H9 (cell line): Measurements from ENCODE around the gene GSTP1. TPM values are rescaled to one million over a fixed set of nuclear protein-coding genes. Genes with fewer than 3 reads are reported as not detected.
A peak's percentile ranks its signal among the peaks of the same experiment; 100 is the strongest.

Experiments used
- DNase-seq: peaks from one replicate; pipeline ENCODE4 v3.0.0-alpha.2; 2017
- H2AFZ ChIP-seq: one replicate; pipeline ENCODE4 v1.6.1; 2013; ENCODE audit warnings: mild to moderate bottlenecking, low read length, control low read depth, moderate library complexity
- H2AK5ac ChIP-seq: 2 replicates; pipeline ENCODE4 v1.6.1; 2013; ENCODE audit warnings: low read length, control low read depth, mixed read lengths; ENCODE audit not compliant: insufficient read length
- H2BK120ac ChIP-seq: one replicate; pipeline ENCODE4 v1.6.1; 2013; ENCODE audit warnings: low read depth, mild to moderate bottlenecking, low read length, control low read depth, inconsistent platforms; ENCODE audit not compliant: poor library complexity, severe bottlenecking
- H2BK12ac ChIP-seq: 2 replicates; pipeline ENCODE4 v1.6.1; 2013; ENCODE audit warnings: low read length, control low read depth, mixed read lengths, low read depth; ENCODE audit not compliant: insufficient read length
- H2BK15ac ChIP-seq: 2 replicates; pipeline ENCODE4 v1.6.1; 2013; ENCODE audit warnings: low read depth, low read length, control low read depth
- H2BK20ac ChIP-seq: one replicate; pipeline ENCODE4 v1.6.1; 2013; ENCODE audit warnings: low read depth, mild to moderate bottlenecking, low read length, control low read depth, inconsistent platforms; ENCODE audit not compliant: poor library complexity, severe bottlenecking
- H2BK5ac ChIP-seq: 2 replicates; pipeline ENCODE4 v1.6.1; 2013; ENCODE audit warnings: low read length, control low read depth, mixed read lengths; ENCODE audit not compliant: insufficient read length
- H3K14ac ChIP-seq: 2 replicates; pipeline ENCODE4 v1.6.1; 2013; ENCODE audit warnings: low read length, control low read depth; ENCODE audit not compliant: insufficient read depth
- H3K18ac ChIP-seq: 2 replicates; pipeline ENCODE4 v1.6.1; 2013; ENCODE audit warnings: low read depth, mild to moderate bottlenecking, mixed read lengths, low read length, control low read depth; ENCODE audit not compliant: insufficient read length
- H3K23ac ChIP-seq: 2 replicates; pipeline ENCODE4 v1.6.1; 2013; ENCODE audit warnings: low read length, control low read depth, mixed read lengths, low read depth; ENCODE audit not compliant: insufficient read length
- H3K23me2 ChIP-seq: 2 replicates; pipeline ENCODE4 v1.6.1; 2013; ENCODE audit warnings: low read depth, mild to moderate bottlenecking, mixed read lengths, low read length, control low read depth; ENCODE audit not compliant: insufficient read length, poor library complexity, severe bottlenecking
- H3K27ac ChIP-seq: 2 replicates; pipeline ENCODE4 v1.5.1; 2013; ENCODE audit warnings: low read length, control low read depth, mixed read lengths, low read depth; ENCODE audit not compliant: insufficient read length
- H3K27me3 ChIP-seq: 2 replicates; pipeline ENCODE4 v1.6.1; 2013; ENCODE audit warnings: low read length, control low read depth, inconsistent platforms; ENCODE audit not compliant: insufficient read depth
- H3K4ac ChIP-seq: 2 replicates; pipeline ENCODE4 v1.6.1; 2013; ENCODE audit warnings: low read depth, mild to moderate bottlenecking, control low read depth, inconsistent platforms, low read length, moderate library complexity
- H3K4me1 ChIP-seq: 2 replicates; pipeline ENCODE4 v1.6.1; 2013; ENCODE audit warnings: low read length, control low read depth, inconsistent platforms; ENCODE audit not compliant: insufficient read depth
- H3K4me2 ChIP-seq: 2 replicates; pipeline ENCODE4 v1.6.1; 2013; ENCODE audit warnings: low read length, control low read depth, mixed read lengths; ENCODE audit not compliant: insufficient read length, insufficient read depth
- H3K56ac ChIP-seq: 2 replicates; pipeline ENCODE4 v1.6.1; 2013; ENCODE audit warnings: low read depth, mild to moderate bottlenecking, mixed read lengths, low read length, control low read depth; ENCODE audit not compliant: insufficient read length
- H3K79me1 ChIP-seq: 2 replicates; pipeline ENCODE4 v1.6.1; 2013; ENCODE audit warnings: low read depth, mild to moderate bottlenecking, moderate library complexity, low read length, control low read depth, inconsistent platforms; ENCODE audit not compliant: insufficient read depth, poor library complexity, severe bottlenecking
- H3K79me2 ChIP-seq: 2 replicates; pipeline ENCODE4 v1.6.1; 2013; ENCODE audit warnings: low read length, control low read depth, inconsistent platforms; ENCODE audit not compliant: insufficient read depth
- H3K9ac ChIP-seq: 2 replicates; pipeline ENCODE4 v1.6.1; 2013; ENCODE audit warnings: low read length, control low read depth, mixed read lengths; ENCODE audit not compliant: insufficient read length; ENCODE audit errors: extremely low read depth
- H3K9me3 ChIP-seq: one replicate; pipeline ENCODE4 v1.6.1; 2013; ENCODE audit warnings: low read depth, low read length, inconsistent platforms; ENCODE audit not compliant: control insufficient read depth
- H3T11ph ChIP-seq: one replicate; pipeline ENCODE4 v1.6.1; 2013; ENCODE audit warnings: mild to moderate bottlenecking, low read length, control low read depth, inconsistent platforms
- H4K20me1 ChIP-seq: one replicate; pipeline ENCODE4 v1.6.1; 2013; ENCODE audit not compliant: control insufficient read depth, insufficient read length, insufficient read depth
- H4K5ac ChIP-seq: 2 replicates; pipeline ENCODE4 v1.6.1; 2013; ENCODE audit warnings: low read depth, mild to moderate bottlenecking, mixed read lengths, low read length, control low read depth; ENCODE audit not compliant: insufficient read length
- H4K8ac ChIP-seq: replicated peaks from 2 replicates; pipeline ENCODE4 v1.6.1; 2013; ENCODE audit warnings: low read length, control low read depth, mixed read lengths, low read depth; ENCODE audit not compliant: insufficient read length
- H4K91ac ChIP-seq: 2 replicates; pipeline ENCODE4 v1.6.1; 2013; ENCODE audit warnings: low read depth, mild to moderate bottlenecking, moderate library complexity, mixed read lengths, low read length, control low read depth; ENCODE audit not compliant: insufficient read length
- H3K27ac Mint-ChIP-seq, 3 experiments: 2 replicates in 2 of 3; 3 replicates in 1 of 3; pipeline ENCODE4 v1.8.0; 2020 to 2021; ENCODE audit warnings: mixed read lengths in 3 of 3, mild to moderate bottlenecking in 1 of 3, moderate library complexity in 1 of 3
- H3K27me3 Mint-ChIP-seq: 2 replicates; pipeline ENCODE4 v1.8.0; 2021; ENCODE audit warnings: low read depth, mild to moderate bottlenecking, moderate library complexity, mixed read lengths
- H3K36me3 Mint-ChIP-seq, 3 experiments: 2 replicates in 2 of 3; 3 replicates in 1 of 3; pipeline ENCODE4 v1.8.0; 2020 to 2021; ENCODE audit warnings: low read depth in 3 of 3, mixed read lengths in 3 of 3; ENCODE audit not compliant: insufficient read depth in 1 of 3
- H3K4me1 Mint-ChIP-seq, 2 experiments: 2 replicates each; pipeline ENCODE4 v1.8.0; 2020; ENCODE audit warnings: mixed read lengths in 2 of 2
- H3K4me3 Mint-ChIP-seq, 2 experiments: 2 replicates in 1 of 2; 3 replicates in 1 of 2; pipeline ENCODE4 v1.8.0; 2020 to 2021; ENCODE audit warnings: mild to moderate bottlenecking in 2 of 2, mixed read lengths in 2 of 2, moderate library complexity in 1 of 2
- H3K9me3 Mint-ChIP-seq, 2 experiments: 2 replicates in 1 of 2; 3 replicates in 1 of 2; pipeline ENCODE4 v1.8.0; 2020; ENCODE audit warnings: mild to moderate bottlenecking in 2 of 2, mixed read lengths in 2 of 2, moderate library complexity in 1 of 2
- WGBS: extraction: QIAGEN DNeasy Blood & Tissue Kit; methylation state at CpG from one replicate; pipeline ENCODE4 v1.1.7; 2013; ENCODE audit warnings: missing lambda C conversion rate, low lambda C conversion rate, mixed read lengths; ENCODE audit not compliant: insufficient read length; ENCODE audit errors: extremely low coverage; 5-methylcytosine and 5-hydroxymethylcytosine counted together
- total RNA-seq: library from RNA; stranded (reverse); gene quantifications from 2 replicates; pipeline ENCODE4 v1.2.1, GENCODE V29; 2021
- TF ChIP-seq, protein P1 (sequence below): fragments of 200-600 bp; sonication (generic); conservative IDR thresholded peaks from 3 replicates; pipeline ENCODE4 v1.8.0; 2021; ENCODE audit warnings: antibody characterized with exemption, mild to moderate bottlenecking

The GSTP1 gene
- total RNA-seq, 1 experiment from 2014 or later, result 1,469 TPM

DNA sequence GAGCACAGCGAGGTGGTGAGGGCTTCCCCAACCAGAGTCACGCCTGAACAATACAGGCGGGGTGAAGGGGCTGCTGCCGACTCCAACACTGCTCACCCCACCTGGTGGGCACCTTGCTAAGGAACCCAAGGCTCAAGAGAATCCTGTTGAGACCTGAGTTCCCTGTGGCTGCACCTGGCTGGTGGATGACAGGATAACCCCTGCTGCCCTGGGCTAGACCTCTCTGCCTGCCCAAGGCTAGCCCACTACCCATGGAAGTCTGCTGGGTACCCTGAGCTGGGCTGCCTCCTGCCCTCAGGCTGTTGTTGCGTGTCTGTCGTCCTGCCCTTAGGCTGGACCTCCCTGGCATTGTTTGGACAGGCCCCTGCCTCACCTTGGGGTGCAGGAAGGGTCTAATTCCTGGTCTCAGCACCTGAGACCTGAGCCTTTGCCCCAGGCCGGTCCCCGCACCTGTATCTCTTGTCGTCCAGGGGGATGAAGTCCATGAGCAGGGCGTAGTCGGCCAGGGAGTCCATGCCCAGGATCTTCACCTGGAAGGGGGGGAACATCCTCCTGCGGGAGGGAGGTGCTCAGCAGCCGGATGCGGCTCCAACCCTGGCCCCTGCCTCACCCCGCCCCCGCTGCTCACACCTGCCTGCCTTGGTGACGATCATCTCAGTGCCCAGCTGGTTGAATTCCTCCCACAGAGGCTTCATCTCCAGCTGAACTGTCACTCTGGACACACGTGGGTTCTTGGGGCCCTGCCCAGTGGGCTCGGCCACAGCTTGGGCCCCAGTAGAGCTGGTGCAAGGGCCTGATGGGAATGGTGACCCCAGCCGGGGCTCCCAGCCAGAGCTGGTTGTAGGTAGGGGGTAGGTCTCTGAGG is 51.0 kb downstream of the GSTP1 start:
- no peaks in the 10 kb centered on the region for H3K4me1 ChIP-seq
- no peaks in the 10 kb centered on the region for H3K23me2 ChIP-seq
- DNase-seq, result peak; percentile 40
- no peak overlapping the region for H3K27ac ChIP-seq
- TF ChIP-seq, protein P1, sequence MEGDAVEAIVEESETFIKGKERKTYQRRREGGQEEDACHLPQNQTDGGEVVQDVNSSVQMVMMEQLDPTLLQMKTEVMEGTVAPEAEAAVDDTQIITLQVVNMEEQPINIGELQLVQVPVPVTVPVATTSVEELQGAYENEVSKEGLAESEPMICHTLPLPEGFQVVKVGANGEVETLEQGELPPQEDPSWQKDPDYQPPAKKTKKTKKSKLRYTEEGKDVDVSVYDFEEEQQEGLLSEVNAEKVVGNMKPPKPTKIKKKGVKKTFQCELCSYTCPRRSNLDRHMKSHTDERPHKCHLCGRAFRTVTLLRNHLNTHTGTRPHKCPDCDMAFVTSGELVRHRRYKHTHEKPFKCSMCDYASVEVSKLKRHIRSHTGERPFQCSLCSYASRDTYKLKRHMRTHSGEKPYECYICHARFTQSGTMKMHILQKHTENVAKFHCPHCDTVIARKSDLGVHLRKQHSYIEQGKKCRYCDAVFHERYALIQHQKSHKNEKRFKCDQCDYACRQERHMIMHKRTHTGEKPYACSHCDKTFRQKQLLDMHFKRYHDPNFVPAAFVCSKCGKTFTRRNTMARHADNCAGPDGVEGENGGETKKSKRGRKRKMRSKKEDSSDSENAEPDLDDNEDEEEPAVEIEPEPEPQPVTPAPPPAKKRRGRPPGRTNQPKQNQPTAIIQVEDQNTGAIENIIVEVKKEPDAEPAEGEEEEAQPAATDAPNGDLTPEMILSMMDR, result no peak
- peaks cover 0 to 3% of the 10 kb centered on the region in 2 experiments; a peak in 2 of 5 replicates for H3K9me3 Mint-ChIP-seq
- no peaks in the 10 kb centered on the region; the same call in 1 of the 2 replicates for H3K27me3 ChIP-seq
- no peak overlapping the region for H3K23ac ChIP-seq
- no peak overlapping the region for H3K4ac ChIP-seq
- no peaks in the 10 kb centered on the region; a peak in 1 of 7 replicates for H3K36me3 Mint-ChIP-seq
- no peak overlapping the region for H2AFZ ChIP-seq
- no peaks in the 10 kb centered on the region for H3K9me3 ChIP-seq
- H3K56ac ChIP-seq, result no peak overlapping the region
- no peaks in the 10 kb centered on the region for H3K79me1 ChIP-seq
- H4K91ac ChIP-seq, result no peak overlapping the region
- no peak overlapping the region for H2BK12ac ChIP-seq
- no peak overlapping the region for H3T11ph ChIP-seq
- H2BK20ac ChIP-seq, result no peak overlapping the region
- H3K27me3 Mint-ChIP-seq, result peaks cover 32% of the 10 kb centered on the region
- no peak overlapping the region for H2AK5ac ChIP-seq
- H4K20me1 ChIP-seq, result no peaks in the 10 kb centered on the region
- peaks cover 14 to 18% of the 10 kb centered on the region in 2 experiments for H3K4me1 Mint-ChIP-seq
- no CpG with 5 or more reads among the region's 20 CpGs for WGBS
- no peak overlapping the region for H3K14ac ChIP-seq
- H3K9ac ChIP-seq, result no peak overlapping the region
- no peak overlapping the region for H2BK15ac ChIP-seq
- H3K4me2 ChIP-seq, result no peak overlapping the region
- H3K27ac Mint-ChIP-seq, result no peak overlapping the region
- no peak overlapping the region for H2BK120ac ChIP-seq
- no peak overlapping the region for H3K18ac ChIP-seq
- no peak overlapping the region for H4K5ac ChIP-seq
- H2BK5ac ChIP-seq, result no peak overlapping the region
- H4K8ac ChIP-seq, result no peak overlapping the region
- H3K79me2 ChIP-seq, result no peaks in the 10 kb centered on the region
- H3K4me3 Mint-ChIP-seq, result no peak overlapping the region
